Forelimb muscle (tissue), 1 donor: ENCODE data around the gene LPXN. TPM values are rescaled to one million over a fixed set of nuclear protein-coding genes. Genes with fewer than 3 reads are reported as not detected.

ENCODE experiments used
- DNase-seq: peaks from one replicate; pipeline ENCODE4 v3.0.0-alpha.2; 2013; ENCODE audit warnings: low read depth
- polyA plus RNA-seq: library from polyadenylated mRNA; unstranded; fragments of 120-200 nt; gene quantifications from one replicate; pipeline ENCODE4 v1.2.1, GENCODE V29; 2013; ENCODE audit not compliant: insufficient read length

The LPXN gene
- polyA plus RNA-seq, 1 donor, result 3.8 TPM

DNA sequence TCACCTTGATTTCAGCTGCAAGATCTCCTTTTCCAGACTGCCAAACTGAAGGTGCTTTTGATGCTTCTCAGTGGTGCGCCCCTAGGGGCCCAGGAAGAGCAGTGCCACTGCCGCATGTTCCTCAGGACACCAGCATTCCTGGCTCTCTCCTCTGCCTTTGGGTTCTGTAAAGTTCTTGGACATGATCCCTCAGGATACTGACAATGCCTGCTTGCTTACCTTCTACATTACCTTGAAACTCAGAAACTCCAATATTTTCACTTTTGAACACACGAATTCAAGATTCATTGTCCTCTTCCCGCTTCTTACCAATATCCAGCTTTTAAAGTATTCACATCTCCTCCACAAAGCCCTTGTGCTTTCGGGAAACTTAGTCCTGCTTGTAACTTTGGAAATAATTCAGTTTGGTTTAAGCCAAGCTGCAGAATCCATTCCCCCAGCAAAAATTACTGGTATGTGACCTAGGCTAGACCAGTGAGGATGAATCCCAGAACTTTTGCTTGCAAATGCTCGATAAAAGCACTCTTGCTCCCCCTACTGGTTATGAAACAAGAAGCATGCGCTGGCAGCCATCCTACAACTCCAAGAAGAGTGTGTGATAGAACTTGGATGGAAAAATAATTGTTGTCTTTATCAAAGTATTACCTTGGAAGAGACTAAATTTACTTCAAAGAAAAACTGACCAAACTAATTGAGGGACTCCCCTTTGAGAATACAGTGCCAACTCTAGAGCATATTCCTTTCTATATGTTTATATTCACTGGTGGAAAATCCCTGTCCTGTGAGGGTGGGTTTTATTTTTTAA is 51.2 kb downstream of the LPXN start:
- peak; percentile 58 for DNase-seq

DNA sequence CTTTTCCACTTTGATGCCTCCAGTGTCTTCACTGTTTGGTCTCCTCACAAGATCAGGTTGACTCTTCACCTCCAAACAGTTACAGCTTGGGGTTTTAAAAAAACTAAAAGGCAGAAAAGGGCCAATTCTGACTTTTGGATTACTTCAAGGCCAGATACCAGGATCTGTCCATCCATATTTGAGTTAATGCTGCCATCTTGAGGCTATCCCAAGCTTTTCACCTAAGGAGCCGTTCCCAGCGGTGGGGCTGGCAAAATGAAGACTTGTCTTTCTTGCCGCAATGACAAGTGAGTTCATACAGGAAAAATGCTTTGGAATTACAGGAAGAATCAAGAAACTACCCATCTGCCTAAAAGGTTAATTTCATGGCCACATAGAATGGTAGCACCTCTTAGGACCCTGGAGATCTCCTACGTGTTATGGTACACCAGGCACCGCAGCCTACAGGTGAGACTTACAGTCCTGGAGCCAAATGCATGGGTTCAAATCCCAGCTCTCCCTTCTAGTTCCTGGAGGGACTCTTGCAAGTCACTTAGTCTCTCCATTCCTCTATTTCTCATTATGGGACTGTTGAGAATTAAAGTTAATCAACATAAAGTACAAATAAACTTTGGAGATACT is 61.8 kb downstream of the LPXN start:
- DNase-seq, result no peak

DNA sequence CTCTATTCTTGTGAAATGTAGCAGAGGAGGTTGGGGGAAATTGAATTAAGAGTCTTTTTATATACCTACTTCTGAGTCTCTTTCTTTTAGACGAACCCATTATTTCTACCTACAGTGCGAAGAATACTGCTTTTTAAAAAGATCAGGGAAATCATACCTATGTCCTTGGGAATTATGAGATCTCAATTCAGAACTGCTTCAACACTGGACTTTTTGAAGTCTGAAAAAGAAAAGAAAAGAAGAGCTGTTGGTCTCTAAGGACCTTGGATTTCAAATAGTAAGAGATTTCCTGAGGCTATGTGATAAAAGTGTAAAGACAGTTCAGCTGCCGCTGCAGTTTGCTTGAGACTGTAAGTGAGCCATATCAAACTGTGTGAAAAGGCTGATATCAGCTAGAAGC is 64.0 kb downstream of the LPXN start:
- no peak for DNase-seq

DNA sequence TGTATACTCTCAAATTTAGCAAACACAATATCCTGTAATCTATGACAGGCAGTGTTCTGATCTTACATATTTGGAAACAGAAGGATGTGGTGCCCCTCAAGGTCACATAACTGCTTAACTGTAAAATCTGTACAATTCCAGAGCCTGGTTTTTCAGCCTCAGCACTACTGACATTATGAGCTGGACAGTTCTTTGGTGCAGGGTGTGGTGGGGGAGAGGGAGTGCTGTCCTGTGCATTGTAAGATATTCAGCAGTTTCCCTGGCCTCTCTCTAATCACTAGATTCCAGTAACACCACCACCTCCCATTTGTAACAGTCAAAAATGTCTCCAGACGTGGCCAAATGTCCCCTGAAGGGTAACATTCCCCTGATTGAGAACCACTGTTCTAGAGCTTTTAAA is 65.9 kb downstream of the LPXN start:
- DNase-seq, result no peak

DNA sequence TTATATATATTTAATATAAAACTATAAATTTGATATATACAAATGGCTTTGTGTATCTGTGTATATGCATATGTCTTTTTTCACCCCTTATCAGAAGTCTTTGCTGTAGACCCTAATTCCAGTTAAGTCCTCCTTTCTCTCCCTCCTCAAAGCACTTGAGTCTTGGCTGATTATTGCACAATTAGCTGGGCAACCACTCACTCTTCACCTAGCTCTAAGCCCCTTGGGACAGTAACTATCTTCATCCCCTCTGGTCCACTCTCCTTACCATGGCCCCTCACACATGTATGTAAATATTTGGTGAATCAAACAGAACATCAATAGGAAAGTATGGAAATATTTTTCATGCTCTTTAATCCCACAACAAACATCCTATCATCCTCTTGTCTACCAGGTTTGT is 66.8 kb downstream of the LPXN start:
- DNase-seq, result no peak

DNA sequence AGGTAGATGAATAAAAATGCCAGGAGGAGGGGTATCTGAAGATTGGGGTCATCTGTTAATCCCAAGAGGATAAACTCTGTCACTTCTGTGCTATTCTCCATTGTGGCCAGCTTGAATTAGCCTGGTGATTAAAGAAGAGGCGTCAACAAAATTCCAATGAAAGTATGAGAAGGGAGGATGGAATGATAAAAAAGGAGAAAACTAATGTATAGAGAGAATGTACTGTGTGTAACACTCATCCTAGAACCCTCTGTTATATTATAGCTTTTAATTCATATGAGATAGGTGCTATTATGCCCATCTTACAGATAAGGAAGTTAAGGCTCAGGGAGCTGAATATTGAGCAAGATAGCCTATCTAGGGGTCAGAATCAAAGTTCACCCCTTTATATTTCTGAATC is 67.7 kb downstream of the LPXN start, which contains the start of gene OR5B21:
OR5B21 (minus strand) TSS at position 101 of the 400 bp plus-strand sequence; CDS start at position 101, 0 bp downstream.
- no peak for DNase-seq

DNA sequence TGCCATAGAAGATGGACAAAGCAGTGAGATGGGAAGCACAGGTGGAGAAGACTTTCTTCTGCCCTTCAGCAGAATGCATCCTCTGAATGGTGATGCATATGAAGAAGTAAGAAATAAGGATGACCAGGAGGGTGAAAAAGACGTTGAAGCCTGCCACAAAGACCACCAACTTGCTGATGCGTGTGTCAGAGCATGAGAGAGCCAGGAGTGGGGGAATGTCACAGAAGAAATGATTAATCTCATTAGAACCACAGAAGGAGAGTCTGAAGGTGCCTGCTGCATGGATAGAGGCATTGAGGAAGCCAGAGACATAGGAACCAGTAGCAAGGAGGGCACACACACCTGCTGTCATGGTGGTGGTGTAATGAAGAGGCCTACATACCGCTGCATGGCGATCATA is 68.3 kb downstream of the LPXN start:
- no peak for DNase-seq

DNA sequence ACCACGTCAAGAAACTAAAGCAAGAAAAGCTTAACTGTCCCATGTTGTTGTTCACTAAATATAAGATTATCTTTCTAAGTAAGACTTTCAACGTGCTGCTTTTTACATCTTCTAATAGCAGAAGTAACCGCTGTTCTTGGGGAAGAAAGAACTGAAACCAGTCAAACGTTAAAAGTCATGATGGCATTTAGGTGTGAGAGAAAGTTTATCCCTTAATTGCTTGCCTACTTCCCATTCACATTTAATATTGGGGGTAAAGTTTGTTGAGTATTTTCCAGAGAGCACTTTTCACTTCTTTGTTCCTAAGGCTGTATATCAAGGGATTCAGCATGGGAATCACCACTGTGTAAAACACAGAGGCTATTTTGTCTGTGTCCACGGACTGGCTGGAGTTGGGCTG is 68.7 kb downstream of the LPXN start:
- no peak for DNase-seq

DNA sequence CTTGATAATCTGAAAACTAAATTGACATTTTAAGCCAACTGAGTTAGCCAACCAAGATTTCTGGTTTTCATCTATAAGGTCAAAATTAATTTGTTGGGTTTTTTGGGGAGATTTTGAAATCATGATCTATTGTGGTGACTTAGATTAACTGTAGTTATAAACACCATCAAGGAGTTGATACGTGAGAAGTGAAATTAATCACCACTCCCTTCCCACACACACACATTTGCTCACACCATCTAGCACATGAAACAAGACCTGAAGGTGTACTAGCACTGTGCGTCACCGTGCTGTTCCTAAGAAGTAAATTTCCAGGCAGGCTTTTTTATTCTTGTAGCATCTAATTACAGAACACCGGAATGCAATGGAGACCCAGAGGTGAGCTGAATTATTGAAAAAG is 69.8 kb downstream of the LPXN start:
- DNase-seq, result no peak

DNA sequence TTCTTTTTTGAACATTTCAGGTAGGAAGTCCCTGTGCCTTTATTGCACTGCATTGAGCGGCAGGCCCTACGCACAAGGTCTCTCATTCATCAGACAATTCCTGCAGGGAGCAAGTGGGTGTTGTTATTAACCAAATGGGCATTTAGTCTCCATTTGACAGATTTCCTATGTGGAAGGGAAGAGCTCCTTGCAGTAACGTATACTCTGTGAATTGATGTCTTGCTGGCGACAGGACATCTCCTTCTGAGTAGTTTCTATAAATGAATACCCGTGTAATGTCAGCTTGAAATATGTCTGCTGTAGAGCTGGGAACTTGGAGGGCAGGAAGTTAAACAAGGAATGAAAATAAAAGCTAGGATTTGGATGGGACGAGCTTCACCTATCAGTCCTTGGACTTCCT is 71.4 kb downstream of the LPXN start:
- DNase-seq, result no peak

DNA sequence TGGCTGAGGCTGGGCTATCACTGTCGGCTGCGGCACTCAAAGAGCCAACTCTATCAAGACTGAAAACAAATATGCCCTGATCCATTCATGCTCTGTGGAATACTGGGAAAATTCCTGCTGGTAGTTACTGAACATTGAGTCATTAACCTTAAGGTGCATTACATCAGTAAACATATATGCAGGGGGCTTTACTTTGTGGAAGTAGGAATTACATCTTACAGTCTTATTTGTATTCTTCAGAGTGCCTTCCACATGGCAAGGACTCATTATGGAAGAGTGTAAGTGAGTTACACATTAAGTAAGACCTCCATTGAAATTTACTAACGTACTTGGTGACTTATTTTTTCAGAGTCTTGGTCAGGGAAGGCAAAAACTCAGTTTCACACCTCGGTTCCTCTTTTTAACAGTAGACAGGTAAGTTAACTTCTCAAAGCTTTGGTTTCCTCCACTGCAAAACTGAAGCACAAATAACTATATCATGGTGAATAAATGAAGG is 72.2 kb downstream of the LPXN start:
- no peak for DNase-seq

DNA sequence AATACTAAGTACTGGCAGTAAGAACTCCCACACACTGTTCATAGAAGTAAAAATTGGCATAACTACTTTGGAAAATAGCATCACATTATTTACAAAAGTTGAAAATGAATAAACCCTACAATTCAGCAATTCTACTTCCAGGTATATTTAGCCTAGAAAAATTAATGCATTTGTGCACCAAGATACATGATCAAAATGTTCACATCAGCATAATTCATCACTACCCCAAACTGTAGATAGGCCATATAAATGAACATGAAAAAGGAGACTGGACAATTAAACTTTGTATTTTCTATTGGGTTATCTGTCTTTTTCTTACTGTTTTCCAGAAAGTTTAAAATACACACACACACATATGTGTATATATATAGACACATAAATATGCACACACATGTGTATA is 73.7 kb downstream of the LPXN start:
- DNase-seq, result no peak

DNA sequence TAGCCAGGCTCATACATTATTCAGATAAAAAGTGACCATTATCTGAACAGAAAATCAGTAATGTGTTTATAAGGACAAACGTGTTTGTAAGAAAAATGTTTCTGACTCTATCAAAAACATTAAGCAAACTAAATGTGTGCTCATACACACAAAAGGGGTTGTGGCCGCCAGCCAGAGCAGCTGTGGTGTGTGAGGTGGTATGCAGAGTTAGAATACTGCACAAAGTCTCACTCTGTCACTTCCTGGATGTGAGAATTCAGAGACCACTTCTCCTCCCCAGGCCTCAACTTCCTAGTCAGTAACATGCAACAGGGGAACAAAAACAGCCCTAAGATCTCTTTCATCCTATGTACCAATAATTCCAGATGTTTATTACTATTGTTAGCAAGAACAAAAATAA is 77.2 kb downstream of the LPXN start:
- no peak for DNase-seq

DNA sequence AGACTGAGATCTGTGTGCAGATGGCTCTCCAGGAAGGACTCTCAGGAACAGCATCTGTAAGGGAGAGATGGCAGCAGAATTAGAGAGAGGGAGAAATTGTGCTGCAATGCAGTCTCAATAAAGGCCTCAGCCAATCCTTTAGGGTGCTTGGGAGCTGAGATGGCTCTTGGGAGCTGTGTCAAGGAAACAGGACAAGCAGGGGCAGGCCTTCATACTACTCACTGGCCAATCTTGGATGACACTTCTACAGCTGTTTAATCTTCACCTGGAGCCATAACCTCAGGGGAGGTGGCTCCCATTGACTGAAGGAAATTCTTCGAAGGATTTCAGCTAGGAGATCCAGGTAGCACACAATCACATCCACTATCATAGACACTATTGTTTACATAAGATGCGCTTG is 77.7 kb downstream of the LPXN start:
- no peak for DNase-seq

DNA sequence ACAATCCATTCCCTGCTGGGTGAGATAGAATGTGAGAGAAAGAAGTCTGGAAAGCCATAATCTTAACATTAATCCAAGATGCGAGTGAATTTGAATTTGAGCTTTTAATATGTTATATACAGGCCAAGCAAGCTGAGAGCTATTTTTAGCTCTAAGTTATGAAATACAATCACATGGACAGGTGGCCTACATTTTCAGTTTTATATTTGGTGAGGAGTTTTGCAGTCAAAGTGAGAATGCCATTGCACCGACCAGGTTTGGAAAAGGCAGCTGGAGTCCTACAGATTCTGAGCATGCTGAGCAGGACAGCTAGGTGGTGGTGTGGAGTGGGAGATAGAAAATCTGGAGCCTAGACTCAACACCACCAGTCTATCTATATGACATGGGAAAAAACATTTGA is 79.8 kb downstream of the LPXN start:
- DNase-seq, result no peak

DNA sequence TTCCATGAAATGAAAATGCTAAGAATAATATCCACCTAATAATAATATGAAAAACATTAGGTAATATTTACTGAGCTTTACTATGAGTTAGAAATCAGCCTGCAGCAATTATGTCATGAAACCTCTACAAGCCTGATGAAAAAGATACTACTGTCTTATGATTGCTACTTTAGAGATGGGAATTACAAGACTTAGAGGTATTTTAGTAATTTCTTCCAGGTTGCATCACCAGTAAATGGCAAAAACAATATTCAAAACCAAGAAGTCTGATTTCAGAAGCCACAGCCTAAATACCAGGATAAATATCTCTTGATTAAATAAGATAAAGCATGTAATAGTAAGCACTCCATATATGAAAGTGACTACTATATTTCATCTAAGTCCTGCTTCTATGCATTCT is 81.6 kb downstream of the LPXN start:
- DNase-seq, result no peak

DNA sequence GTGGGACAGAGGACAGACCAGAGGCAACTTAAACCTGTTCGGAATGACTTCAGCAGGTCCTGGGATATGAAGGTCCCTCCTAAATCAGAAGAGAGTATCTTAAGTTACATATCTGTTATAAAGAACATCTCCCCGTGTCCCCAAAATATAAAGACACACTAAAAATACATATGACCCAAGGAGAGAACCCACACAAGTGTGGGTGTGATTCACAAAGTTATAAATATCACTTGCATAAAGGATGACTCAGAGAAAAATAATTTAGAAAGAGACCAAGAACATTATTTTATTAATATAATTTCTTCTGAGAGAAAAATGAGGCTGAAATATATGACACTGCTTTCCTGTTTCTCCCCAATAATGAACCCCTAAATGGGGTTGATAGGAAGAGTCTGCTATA is 82.0 kb downstream of the LPXN start:
- no peak for DNase-seq

DNA sequence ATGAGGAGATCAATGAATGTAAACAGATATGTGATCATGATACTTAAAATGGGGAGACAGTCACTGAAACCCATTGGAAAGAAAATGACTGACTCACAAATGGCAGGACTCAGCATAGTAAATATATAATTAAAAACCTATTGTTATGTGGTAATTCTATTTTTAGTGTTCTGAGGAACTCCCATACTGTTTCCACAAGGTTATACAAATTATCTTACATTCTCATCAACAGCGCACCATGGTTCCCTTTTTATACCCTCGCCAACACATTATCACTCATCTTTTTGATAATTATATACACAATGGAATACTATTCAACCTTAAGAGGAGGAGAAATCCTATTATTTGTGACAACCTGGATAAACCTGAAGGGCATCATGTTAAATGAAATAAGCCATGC is 84.8 kb downstream of the LPXN start:
- DNase-seq, result no peak

DNA sequence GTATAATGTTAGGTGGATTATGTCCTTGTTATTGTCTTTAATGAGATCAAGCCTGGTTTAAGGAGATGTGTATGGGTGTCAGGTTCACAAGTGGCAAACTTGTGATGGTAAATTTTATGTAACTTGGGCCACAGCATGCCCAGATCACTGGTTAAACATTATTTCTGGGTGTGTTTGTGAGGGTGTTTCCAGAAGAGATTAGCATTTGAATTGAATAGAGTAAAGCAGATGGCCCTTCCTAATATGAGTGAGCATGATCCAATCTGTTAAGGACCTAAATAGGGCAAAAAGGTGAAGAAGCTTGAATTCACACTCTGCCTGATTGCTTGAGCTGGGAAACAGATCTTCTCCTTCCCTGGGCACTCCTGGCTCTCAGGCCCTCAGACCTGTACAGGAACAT is 88.5 kb downstream of the LPXN start:
- no peak for DNase-seq

DNA sequence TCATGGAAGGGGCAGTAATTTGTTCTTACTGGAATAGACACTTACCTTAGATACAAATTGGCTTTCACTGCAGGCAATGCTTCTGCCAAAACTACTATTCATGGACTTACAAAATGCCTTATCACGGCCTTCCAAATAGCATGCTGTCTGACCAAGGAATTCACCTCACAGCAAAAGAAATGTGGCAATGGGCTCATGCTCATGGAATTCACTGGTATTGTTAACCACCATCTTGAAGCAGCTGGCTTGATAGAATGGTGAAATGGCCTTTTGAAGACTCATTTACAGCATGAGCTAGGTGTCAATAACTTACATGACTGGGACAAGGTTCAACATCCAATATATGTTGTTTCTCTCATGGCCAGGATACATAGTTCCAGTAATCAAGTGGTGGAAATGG is 89.7 kb downstream of the LPXN start:
- DNase-seq, result no peak
